Prostate gland (tissue), 2 donors: ENCODE data around the gene METTL13.

Source experiments
- CTCF ChIP-seq, 4 experiments: fragments of 200-600 bp in 2 of 4; fragments of 450-650 bp in 2 of 4; sonication (generic) in 2 of 4; IDR thresholded peaks; 1 replicate in 3 of 4; 2 replicates in 1 of 4; pipeline ENCODE4 v1.5.1; 2016 to 2019; ENCODE audit warnings: antibody characterized with exemption in 4 of 4, mild to moderate bottlenecking in 2 of 4, moderate library complexity in 2 of 4
- POLR2A ChIP-seq: fragments of 450-650 bp; IDR thresholded peaks from one replicate; pipeline ENCODE4 v1.6.1; 2016; ENCODE audit warnings: antibody characterized with exemption, mild to moderate bottlenecking

GRCh38 chr1:171803045-171803444, 21.6 kb downstream of the METTL13 start:
- TF ChIP-seq POLR2A (no peak), CTCF (IDR thresholded peaks at IDR 0.05) (no peak)
